22Rv1 (cell line): ENCODE measurements around the gene KRT7.

Source experiments
- CTCF ChIP-seq: fragments of 450-650 bp; IDR thresholded peaks from 2 replicates; pipeline ENCODE4 v1.5.1; 2017; ENCODE audit warnings: mild to moderate bottlenecking
- ZFX ChIP-seq: fragments of 450-650 bp; IDR thresholded peaks from 2 replicates; pipeline ENCODE4 v1.6.1; 2017; ENCODE audit warnings: antibody characterized with exemption, borderline replicate concordance

GRCh38 chr12:52193532-52193931, 39.5 kb upstream of the KRT7 start:
- no peak for TF ChIP-seq CTCF
- TF ChIP-seq ZFX, result no peak
